Stimulated activated naive B cell treated with anti-CD40 and anti-IgM and Interleukin-4, amounts not matched to agents 10 μg/mL and 1 μg/mL and 100 μg/mL, for 72 hours (primary cell): ENCODE measurements around the gene RRBP1.

Experiments used
- ATAC-seq, 2 donors: fragments of 150-1000 bp; cut with Tn5 transposase; replicated peaks; 2 replicates each; pipeline ENCODE4 v1.10.0; 2021; ENCODE audit warnings: moderate library complexity in 1 of 2
- DNase-seq: peaks from one replicate; pipeline ENCODE4 v3.0.0; 2021
- H3K27ac Mint-ChIP-seq: one replicate; pipeline ENCODE4 v1.8.0; 2022; ENCODE audit warnings: mild to moderate bottlenecking, mixed read lengths
- H3K27me3 Mint-ChIP-seq, 2 donors: one replicate each; pipeline ENCODE4 v1.8.0; 2022; ENCODE audit warnings: mixed read lengths in 2 of 2
- H3K36me3 Mint-ChIP-seq, 2 donors: one replicate each; pipeline ENCODE4 v1.8.0; 2022; ENCODE audit warnings: mixed read lengths in 2 of 2, mild to moderate bottlenecking in 1 of 2
- H3K4me1 Mint-ChIP-seq, 2 donors: one replicate each; pipeline ENCODE4 v1.8.0; 2022; ENCODE audit warnings: mixed read lengths in 2 of 2, mild to moderate bottlenecking in 1 of 2
- H3K4me3 Mint-ChIP-seq, 2 donors: one replicate each; pipeline ENCODE4 v1.8.0; 2022; ENCODE audit warnings: mild to moderate bottlenecking in 2 of 2, mixed read lengths in 2 of 2, moderate library complexity in 1 of 2
- H3K9me3 Mint-ChIP-seq, 2 donors: one replicate each; pipeline ENCODE4 v1.8.0; 2022; ENCODE audit warnings: mixed read lengths in 2 of 2, mild to moderate bottlenecking in 1 of 2

Gene RRBP1

GRCh38 chr20:17572034-17572638 is 109.9 kb downstream of the RRBP1 start:
- no peak overlapping the region for H3K27ac Mint-ChIP-seq

GRCh38 chr20:17571153-17571527 is 110.9 kb downstream of the RRBP1 start:
- peak overlapping the region; percentile 79 for H3K27ac Mint-ChIP-seq
- peaks cover 13 to 18% of the 10 kb centered on the region in 2 donors for H3K4me1 Mint-ChIP-seq
- H3K27me3 Mint-ChIP-seq: peaks cover 8 to 12% of the 10 kb centered on the region in 2 donors
- H3K36me3 Mint-ChIP-seq: peaks cover 0 to 2% of the 10 kb centered on the region in 2 donors
- ATAC-seq (peak; percentile 15 to 28), DNase-seq (no peak)
- H3K9me3 Mint-ChIP-seq: peaks cover 0 to 1% of the 10 kb centered on the region in 2 donors
- peak overlapping the region; percentile 85 to 97 for H3K4me3 Mint-ChIP-seq

More at GRCh38 chr20:17572034-17572638, 109.9 kb downstream of the RRBP1 start:
- peaks cover 0 to 2% of the 10 kb centered on the region in 2 donors for H3K36me3 Mint-ChIP-seq
- ATAC-seq: no peak
- peaks cover 8 to 12% of the 10 kb centered on the region in 2 donors for H3K27me3 Mint-ChIP-seq
- H3K9me3 Mint-ChIP-seq: no peaks in the 10 kb centered on the region
- no peak for DNase-seq
- no peak overlapping the region for H3K4me3 Mint-ChIP-seq
- H3K4me1 Mint-ChIP-seq: peaks cover 13 to 18% of the 10 kb centered on the region in 2 donors

- Mint-ChIP-seq H3K27me3 (peaks cover 8 to 12% of the 10 kb centered on the region in 2 donors), H3K4me1 (peaks cover 13 to 18% of the 10 kb centered on the region in 2 donors), H3K9me3 (peaks cover 0 to 2% of the 10 kb centered on the region in 2 donors), H3K36me3 (peaks cover 0 to 2% of the 10 kb centered on the region in 2 donors), H3K4me3 (peak overlapping the region; percentile 85 to 97), H3K27ac (peak overlapping the region; percentile 79)
- DNase-seq (peak; percentile 7), ATAC-seq (peak; percentile 52 to 58)
These were observed 111.5 kb downstream of the RRBP1 start for GRCh38 chr20:17570347-17571152.

- H3K27ac Mint-ChIP-seq: peak within 1 kb of the TSS; percentile 97
- ATAC-seq: peak; percentile 92 to 95
- peaks cover 13 to 18% of the 10 kb centered on the region in 2 donors for H3K4me1 Mint-ChIP-seq
- DNase-seq: peak; percentile 85
- H3K4me3 Mint-ChIP-seq: peak within 1 kb of the TSS; percentile 97 to 99
- H3K9me3 Mint-ChIP-seq: peaks cover 0 to 2% of the 10 kb centered on the region in 2 donors
- H3K36me3 Mint-ChIP-seq: peaks cover 0 to 2% of the 10 kb centered on the region in 2 donors
- peaks cover 8 to 16% of the 10 kb centered on the region in 2 donors for H3K27me3 Mint-ChIP-seq
These were observed 112.3 kb downstream of the RRBP1 start, which contains the start of gene DSTN for GRCh38 chr20:17569616-17570346. Gene DSTN (plus strand): TSS chr20:17570075. CDS start chr20:17570209, 134 bp downstream.

- peak overlapping the region; percentile 56 for H3K27ac Mint-ChIP-seq
- no peak for DNase-seq
- peaks cover 0 to 2% of the 10 kb centered on the region in 2 donors for H3K36me3 Mint-ChIP-seq
These were observed 113.0 kb downstream of the RRBP1 start for GRCh38 chr20:17568972-17569521.

GRCh38 chr20:17568045-17568788 is 113.8 kb downstream of the RRBP1 start:
- H3K27ac Mint-ChIP-seq: no peak overlapping the region
- DNase-seq (no peak), ATAC-seq (no peak)
- peaks cover 13 to 18% of the 10 kb centered on the region in 2 donors for H3K4me1 Mint-ChIP-seq
- peaks cover 8 to 30% of the 10 kb centered on the region in 2 donors for H3K27me3 Mint-ChIP-seq
- peak overlapping the region; percentile 3 to 28 for H3K4me3 Mint-ChIP-seq
- H3K36me3 Mint-ChIP-seq: peaks cover 0 to 2% of the 10 kb centered on the region in 2 donors
- peaks cover 0 to 2% of the 10 kb centered on the region in 2 donors for H3K9me3 Mint-ChIP-seq

More at GRCh38 chr20:17568972-17569521, 113.0 kb downstream of the RRBP1 start:
- Mint-ChIP-seq H3K27me3 (peaks cover 8 to 21% of the 10 kb centered on the region in 2 donors), H3K9me3 (peaks cover 0 to 2% of the 10 kb centered on the region in 2 donors), H3K4me1 (peaks cover 13 to 18% of the 10 kb centered on the region in 2 donors), H3K4me3 (peak overlapping the region; percentile 97 to 99)
- ATAC-seq: no peak

- ATAC-seq (no peak), DNase-seq (no peak)
- Mint-ChIP-seq H3K4me1 (peaks cover 9 to 18% of the 10 kb centered on the region in 2 donors), H3K4me3 (no peak overlapping the region), H3K9me3 (peaks cover 0 to 2% of the 10 kb centered on the region in 2 donors), H3K27me3 (peaks cover 8 to 32% of the 10 kb centered on the region in 2 donors), H3K36me3 (peaks cover 0 to 2% of the 10 kb centered on the region in 2 donors), H3K27ac (no peak overlapping the region)
These were observed 115.7 kb downstream of the RRBP1 start for GRCh38 chr20:17566345-17566744.

GRCh38 chr20:17565169-17565845 is 116.7 kb downstream of the RRBP1 start:
- ATAC-seq (no peak), DNase-seq (no peak)
- Mint-ChIP-seq H3K27me3 (peaks cover 10 to 40% of the 10 kb centered on the region in 2 donors), H3K27ac (no peak overlapping the region), H3K9me3 (peaks cover 0 to 2% of the 10 kb centered on the region in 2 donors), H3K36me3 (peaks cover 0 to 2% of the 10 kb centered on the region in 2 donors), H3K4me1 (peaks cover 4 to 11% of the 10 kb centered on the region in 2 donors), H3K4me3 (no peak overlapping the region)
